ENCODE results near the gene ZNF474. TPM values are rescaled to one million over a fixed set of nuclear protein-coding genes. Genes with fewer than 3 reads are reported as not detected.

Gene ZNF474
- total RNA-seq, 4 donors from 2014 or later = 0.16 TPM; not detected in 3

DNA sequence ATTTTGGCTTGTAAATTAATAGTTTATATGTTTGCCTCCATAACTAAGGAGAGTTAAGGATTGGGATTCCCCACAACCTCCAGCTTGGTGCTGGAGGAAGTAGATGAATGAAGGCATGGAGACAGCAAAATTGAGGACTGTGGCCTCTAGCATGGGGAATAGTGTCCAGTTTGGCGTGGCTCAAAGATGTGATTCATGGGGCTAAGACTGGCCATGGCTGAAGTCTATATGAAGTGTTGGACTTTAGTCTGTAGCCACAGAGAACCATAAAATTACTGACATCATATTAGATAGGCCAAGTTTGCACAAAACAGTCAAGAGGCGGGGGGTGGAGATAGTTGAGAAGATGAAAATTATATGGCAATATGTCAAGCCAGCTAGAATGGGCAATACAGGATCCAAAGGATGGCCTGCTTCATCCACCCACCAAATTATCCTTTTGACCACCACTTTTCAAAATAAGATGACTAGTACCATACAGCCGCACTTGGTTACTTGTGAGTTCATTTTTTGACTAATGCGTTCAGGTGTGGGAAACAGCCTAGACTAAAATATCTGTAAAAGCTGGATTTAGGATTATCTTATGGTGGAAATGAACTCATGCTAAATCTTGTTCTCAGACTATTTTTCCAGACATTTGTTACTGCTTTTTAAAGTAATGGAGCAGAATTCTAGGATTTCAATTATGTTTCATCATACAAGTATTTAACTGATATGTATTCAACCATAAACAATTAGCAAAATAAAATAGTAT, 40.2 kb downstream of the ZNF474 start:
- no peak for DNase-seq
- no peak for ATAC-seq
- Histone ChIP-seq H3K27ac (no peak overlapping the region), H3K36me3 (no peaks in the 10 kb centered on the region), H3K4me3 (no peak overlapping the region), H3K9me3 (no peaks in the 10 kb centered on the region), H3K4me1 (no peaks in the 10 kb centered on the region), H3K27me3 (no peaks in the 10 kb centered on the region)
- in situ Hi-C loops (cut with MboI; ENCODE audit: low sequenced_read_pairs in 4 of 4) = no loop called here
- intact Hi-C loops (cut with DNase I; ENCODE audit: low total_unique reads) = no loop called here
- TF ChIP-seq POLR2A (IDR thresholded peaks at IDR 0.05) = no peak
- TF ChIP-seq, protein P1, sequence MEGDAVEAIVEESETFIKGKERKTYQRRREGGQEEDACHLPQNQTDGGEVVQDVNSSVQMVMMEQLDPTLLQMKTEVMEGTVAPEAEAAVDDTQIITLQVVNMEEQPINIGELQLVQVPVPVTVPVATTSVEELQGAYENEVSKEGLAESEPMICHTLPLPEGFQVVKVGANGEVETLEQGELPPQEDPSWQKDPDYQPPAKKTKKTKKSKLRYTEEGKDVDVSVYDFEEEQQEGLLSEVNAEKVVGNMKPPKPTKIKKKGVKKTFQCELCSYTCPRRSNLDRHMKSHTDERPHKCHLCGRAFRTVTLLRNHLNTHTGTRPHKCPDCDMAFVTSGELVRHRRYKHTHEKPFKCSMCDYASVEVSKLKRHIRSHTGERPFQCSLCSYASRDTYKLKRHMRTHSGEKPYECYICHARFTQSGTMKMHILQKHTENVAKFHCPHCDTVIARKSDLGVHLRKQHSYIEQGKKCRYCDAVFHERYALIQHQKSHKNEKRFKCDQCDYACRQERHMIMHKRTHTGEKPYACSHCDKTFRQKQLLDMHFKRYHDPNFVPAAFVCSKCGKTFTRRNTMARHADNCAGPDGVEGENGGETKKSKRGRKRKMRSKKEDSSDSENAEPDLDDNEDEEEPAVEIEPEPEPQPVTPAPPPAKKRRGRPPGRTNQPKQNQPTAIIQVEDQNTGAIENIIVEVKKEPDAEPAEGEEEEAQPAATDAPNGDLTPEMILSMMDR (IDR thresholded peaks at IDR 0.05 in 4 of 5, conservative IDR thresholded peaks at IDR 0.05 in 1 of 5) = no peak

DNA sequence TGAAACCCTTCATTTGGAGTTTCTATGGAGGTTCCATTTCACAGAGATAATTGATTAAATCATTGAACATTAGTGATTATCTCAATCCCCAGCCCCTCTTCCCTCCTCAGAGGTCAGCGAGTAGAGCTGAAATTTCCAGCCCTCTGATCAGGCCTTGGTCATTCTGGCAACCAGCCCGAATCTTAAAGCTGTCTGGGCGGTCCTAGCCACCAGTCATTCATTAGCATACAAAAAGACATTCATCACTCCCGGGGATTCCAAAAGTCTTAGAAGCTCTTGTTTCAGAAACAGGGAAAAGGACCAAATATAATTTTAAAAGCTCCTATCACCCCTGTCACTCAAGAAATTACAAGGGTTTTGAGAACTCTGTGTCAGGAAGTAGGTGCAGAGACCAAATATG, 41.3 kb downstream of the ZNF474 start:
- Histone ChIP-seq H3K36me3 (no peaks in the 10 kb centered on the region), H3K27ac (no peak overlapping the region), H3K4me1 (no peaks in the 10 kb centered on the region), H3K9me3 (no peaks in the 10 kb centered on the region), H3K4me3 (no peak overlapping the region), H3K27me3 (no peaks in the 10 kb centered on the region)
- in situ Hi-C loops (cut with MboI; ENCODE audit: low sequenced_read_pairs in 4 of 4) = no loop called here
- TF ChIP-seq, protein P1 (IDR thresholded peaks at IDR 0.05 in 4 of 5, conservative IDR thresholded peaks at IDR 0.05 in 1 of 5) = no peak
- no peak for TF ChIP-seq POLR2A (IDR thresholded peaks at IDR 0.05)
- no peak for DNase-seq
- intact Hi-C loops (cut with DNase I; ENCODE audit: low total_unique reads) = no loop called here
- no peak for ATAC-seq

DNA sequence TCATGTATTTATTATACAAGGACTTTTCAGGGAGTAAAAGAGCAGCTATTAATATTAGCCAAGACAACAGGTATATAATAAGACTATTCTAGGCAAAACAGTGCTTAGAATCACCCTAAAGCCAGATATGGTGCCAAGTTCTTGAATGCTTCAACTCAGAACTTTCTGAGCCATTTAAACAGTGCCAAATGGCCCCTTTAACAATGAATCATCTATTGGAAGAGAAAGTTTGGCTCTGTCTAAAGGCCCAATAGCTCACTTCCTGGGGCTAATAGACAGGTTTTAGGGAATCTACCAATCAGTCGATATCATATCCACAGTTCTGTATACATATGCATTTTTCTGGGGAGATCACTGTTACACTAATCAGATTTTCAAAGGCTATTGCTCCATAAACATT, 42.9 kb downstream of the ZNF474 start:
- DNase-seq (no peak), ATAC-seq (no peak)
- TF ChIP-seq, protein P1 (IDR thresholded peaks at IDR 0.05 in 4 of 5, conservative IDR thresholded peaks at IDR 0.05 in 1 of 5) = no peak
- TF ChIP-seq POLR2A (IDR thresholded peaks at IDR 0.05) = no peak
- Histone ChIP-seq H3K9me3 (no peaks in the 10 kb centered on the region), H3K27ac (no peak overlapping the region), H3K4me3 (no peak overlapping the region), H3K36me3 (no peaks in the 10 kb centered on the region), H3K4me1 (no peaks in the 10 kb centered on the region), H3K27me3 (no peaks in the 10 kb centered on the region)
- intact Hi-C loops (cut with DNase I; ENCODE audit: low total_unique reads) = no loop called here
- in situ Hi-C loops (cut with MboI; ENCODE audit: low sequenced_read_pairs in 4 of 4) = no loop called here

DNA sequence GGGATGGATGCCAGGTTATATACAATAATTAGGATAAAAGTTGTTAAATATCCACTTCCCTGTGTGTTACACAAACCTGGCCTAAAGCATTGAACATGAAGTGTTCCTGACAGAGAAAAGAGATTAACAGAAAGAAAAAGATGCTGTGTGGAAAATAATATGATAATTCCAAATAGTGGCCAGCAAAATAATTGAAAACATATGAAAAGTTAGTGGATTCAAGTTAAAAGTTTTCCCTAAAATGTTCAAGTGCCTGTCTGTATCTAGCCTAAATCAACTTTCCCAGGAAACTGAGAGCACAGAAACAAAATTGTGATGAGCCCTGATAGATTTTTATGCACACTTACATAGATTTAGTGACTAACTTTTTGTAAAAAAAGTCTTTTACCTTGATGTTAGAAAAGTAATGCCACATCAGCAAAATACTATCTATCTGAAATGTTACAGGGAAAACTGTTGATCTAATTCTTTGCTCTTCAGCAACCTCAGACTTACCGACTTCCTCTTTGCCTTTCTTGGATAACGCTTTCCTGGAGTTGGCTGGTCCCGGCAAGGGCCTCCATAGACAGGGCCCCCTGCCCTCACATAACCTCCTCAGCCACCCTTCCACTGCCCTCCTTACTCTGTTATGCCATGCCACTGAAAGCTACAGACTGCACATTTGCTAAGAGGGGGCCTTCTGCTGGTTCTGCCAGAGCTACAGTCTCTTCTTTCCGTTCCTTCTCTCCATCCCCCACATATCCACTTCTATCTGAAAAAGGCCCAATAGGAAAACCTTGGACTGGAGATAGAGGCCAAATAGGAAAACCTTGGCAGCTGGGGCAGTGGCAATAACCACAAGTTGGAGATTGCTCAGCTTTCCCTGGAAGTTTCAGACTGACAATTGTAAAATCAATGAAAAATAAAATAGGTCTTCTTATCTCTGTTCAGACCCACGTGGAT, 44.4 kb downstream of the ZNF474 start:
- intact Hi-C loops (cut with DNase I; ENCODE audit: low total_unique reads) = no loop called here
- H3K4me3 ChIP-seq = no peak overlapping the region
- H3K36me3 ChIP-seq = no peaks in the 10 kb centered on the region
- ATAC-seq = no peak
- in situ Hi-C loops (cut with MboI; ENCODE audit: low sequenced_read_pairs in 4 of 4) = no loop called here
- no peak for TF ChIP-seq POLR2A (IDR thresholded peaks at IDR 0.05)
- TF ChIP-seq, protein P1 (IDR thresholded peaks at IDR 0.05 in 4 of 5, conservative IDR thresholded peaks at IDR 0.05 in 1 of 5) = no peak
- H3K4me1 ChIP-seq = no peaks in the 10 kb centered on the region
- no peaks in the 10 kb centered on the region for H3K27me3 ChIP-seq
- no peak for DNase-seq
- no peaks in the 10 kb centered on the region for H3K9me3 ChIP-seq
- H3K27ac ChIP-seq = no peak overlapping the region
